GM21447 (cell line): ENCODE measurements around the gene PSMC3.

Experiments
- ATAC-seq: cut with Tn5 transposase; IDR thresholded peaks from one replicate; pipeline ENCODE4 v1.9.1; 2021; ENCODE audit not compliant: unreplicated experiment

Gene PSMC3

DNA sequence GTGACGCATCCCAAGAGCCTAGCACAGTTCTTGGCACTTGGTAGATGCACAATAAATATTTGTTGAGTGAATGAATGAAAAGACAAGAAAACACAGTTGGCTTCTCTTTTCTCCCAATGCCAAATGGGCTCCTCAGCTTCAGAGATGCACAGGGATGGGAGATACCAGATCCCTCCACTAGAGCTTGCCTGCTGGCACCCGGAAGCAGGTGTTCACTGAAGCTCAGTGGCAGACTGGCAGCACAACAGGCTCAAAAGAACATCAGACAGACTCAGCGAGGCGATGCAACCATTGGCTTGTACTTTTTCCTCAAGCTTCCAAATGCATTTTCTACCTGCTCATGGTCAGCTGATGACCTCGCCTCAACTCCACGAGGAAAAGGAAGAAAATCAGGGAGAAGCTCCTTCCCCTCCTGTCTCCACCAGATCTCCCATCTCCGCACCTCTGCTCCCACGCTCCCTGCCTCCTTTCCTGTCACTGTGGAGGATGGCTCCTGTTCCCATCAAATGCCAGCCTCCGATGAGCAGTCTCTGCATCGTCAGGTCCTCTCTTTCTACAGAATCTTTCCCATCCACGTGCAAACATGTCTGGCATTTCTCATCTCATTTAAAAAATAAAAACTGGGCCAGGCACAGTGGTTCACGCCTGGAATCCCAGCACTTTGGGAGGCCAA, 16.9 kb upstream of the PSMC3 start:
- ATAC-seq, result no peak

GRCh38 chr11:47442514-47442913, 16.3 kb upstream of the PSMC3 start:
- ATAC-seq, result no peak

- ATAC-seq, result no peak
Observed at GRCh38 chr11:47441421-47441820, 15.2 kb upstream of the PSMC3 start.

DNA sequence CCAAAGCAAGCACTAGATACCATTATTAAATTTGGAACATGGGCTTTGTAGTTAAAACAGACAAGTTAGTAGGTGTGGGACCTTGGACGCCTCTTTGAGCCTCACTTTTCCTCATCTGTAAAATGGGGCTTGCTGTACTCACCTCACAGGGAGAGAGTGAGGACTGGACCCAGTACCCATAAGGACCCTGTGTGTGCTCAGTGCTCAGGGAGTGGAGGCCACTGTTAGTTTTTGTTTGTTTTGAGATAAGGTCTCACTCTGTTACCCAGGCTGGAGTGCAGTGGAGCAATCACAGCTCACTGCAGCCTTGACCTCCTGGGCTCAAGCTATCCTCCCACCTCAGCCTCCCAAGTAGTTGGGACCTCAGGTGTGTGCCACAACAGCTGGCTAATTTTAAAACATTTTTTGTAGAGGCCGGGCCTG, 13.8 kb upstream of the PSMC3 start:
- ATAC-seq, result no peak

DNA sequence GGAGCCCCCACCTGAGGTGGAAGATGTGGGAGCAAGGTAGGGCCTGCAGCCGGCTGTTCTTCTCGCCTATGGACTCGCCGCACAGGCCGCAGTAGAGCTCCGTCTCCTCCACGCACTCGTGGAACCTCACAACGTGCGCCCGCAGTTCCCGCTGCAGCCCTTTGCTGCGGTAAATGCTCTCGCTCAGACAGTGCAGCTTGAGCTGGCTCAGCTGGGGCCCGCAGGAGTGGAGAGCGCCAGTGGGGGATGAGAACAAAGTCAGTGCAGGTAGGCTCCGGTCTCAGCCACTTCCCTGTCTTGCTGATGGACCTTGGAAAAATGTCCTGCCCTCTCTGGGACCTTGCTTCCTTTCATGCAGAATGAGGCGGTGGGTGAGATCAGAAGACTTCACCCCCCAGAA, 12.5 kb upstream of the PSMC3 start:
- no peak for ATAC-seq

GRCh38 chr11:47437746-47438418, 11.6 kb upstream of the PSMC3 start:
- ATAC-seq, result no peak

- ATAC-seq, result no peak
Observed at GRCh38 chr11:47437218-47437745, 11.0 kb upstream of the PSMC3 start.

DNA sequence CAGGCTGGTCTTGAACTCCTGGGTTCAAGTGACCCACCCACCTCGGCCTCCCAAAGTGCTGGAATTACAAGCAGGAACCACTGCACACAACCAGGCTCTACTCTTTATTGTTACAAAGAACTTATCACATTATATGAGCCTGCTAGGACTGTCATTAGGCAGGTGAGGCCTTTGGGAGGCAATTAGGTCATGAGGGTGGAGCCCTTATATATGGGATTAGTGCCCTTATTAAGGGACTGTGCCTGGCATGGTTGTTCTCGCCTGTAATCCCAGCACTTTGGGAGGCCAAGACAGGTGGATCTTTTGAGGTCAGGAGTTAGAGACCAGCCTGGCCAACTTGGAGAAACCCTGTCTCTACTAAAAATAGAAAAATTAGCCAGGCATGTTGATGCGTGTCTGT, 10.5 kb upstream of the PSMC3 start:
- no peak for ATAC-seq

- ATAC-seq, result no peak
Observed at GRCh38 chr11:47435687-47436086, 9.4 kb upstream of the PSMC3 start.

GRCh38 chr11:47434011-47434786, 8.0 kb upstream of the PSMC3 start:
- no peak for ATAC-seq

- no peak for ATAC-seq
Observed at GRCh38 chr11:47433157-47433556, 6.9 kb upstream of the PSMC3 start.

DNA sequence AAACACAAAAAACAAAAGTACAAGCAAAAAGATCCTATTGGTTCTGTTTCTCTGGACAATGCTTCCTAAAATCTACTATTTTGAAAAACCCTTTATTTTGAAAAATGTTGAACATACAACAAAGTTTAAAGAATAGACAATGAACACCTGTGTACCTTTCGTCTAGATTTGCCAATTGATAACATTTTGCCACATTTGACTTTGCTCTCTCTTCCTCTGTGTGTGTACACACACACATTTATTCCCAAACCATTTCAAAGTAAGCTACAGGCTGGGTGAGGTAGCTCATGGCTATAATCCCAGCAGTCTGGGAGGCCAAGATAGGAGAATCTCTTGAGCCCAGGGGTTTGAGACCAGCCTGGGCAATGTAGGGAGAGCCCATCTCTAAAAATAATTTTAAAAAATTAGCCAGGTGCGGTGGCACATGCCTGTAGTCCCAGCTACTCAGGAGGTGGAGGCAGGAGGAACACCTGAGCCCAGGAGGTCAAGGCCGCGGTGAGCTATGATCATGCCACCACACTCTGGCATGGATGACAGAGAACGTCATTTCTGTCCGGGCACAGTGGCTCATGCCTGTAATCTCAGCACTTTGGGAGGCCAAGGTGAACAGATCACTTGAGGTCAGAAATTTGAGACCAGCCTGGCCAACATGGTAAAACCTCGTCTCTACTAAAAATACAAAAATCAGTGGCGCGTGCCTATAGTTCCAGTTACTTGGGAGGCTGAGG, 5.3 kb upstream of the PSMC3 start:
- ATAC-seq, result no peak

GRCh38 chr11:47430524-47430923, 4.3 kb upstream of the PSMC3 start:
- no peak for ATAC-seq

DNA sequence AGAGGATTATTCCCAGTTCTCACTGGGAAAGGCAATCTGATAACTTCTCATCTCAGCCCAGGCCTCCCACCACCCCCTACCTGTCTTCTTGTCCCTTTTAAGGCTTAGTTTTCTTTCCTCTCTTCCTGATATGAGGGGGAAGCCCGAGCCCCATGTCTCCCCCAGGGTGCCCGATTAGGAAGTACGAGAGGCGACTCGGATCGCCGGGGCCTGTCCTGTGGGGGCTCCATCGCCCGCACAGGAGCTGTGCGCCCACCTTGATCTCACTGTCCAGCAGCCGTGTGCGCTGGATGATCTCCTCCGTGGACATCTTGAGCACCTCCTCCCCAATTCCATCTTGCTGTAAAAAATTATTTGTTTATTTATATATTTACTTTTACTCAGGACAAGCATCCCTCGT, 628 bp downstream of the PSMC3 start:
- ATAC-seq, result no peak

GRCh38 chr11:47418454-47419259, 7.6 kb downstream of the PSMC3 start:
- no peak for ATAC-seq

- ATAC-seq, result no peak
Observed at GRCh38 chr11:47417712-47418111, 8.5 kb downstream of the PSMC3 start.

GRCh38 chr11:47415949-47416472, 10.2 kb downstream of the PSMC3 start:
- no peak for ATAC-seq

DNA sequence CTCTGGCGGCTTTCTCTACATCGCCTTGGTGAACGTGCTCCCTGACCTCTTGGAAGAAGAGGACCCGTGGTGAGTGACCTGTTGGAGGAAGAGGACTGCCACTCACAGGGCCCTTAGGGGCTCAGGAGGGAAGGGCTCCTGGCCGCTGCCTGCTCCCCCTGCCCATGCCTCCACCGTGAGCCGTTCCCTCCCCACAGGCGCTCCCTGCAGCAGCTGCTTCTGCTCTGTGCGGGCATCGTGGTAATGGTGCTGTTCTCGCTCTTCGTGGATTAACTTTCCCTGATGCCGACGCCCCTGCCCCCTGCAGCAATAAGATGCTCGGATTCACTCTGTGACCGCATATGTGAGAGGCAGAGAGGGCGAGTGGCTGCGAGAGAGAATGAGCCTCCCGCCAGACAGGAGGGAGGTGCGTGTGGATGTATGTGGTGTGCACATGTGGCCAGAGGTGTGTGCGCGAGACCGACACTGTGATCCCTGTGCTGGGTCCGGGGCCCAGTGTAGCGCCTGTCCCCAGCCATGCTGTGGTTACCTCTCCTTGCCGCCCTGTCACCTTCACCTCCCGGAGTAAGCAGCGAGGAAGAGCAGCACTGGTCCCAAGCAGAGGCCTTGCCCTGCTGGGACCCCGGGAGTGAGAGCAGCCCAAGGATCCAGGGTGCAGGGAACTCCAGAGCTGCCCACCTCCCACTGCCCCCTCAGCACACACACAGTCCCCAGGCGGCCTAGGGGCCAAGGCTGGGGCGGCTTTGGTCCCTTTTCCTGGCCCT, 11.0 kb downstream of the PSMC3 start:
- ATAC-seq, result no peak

DNA sequence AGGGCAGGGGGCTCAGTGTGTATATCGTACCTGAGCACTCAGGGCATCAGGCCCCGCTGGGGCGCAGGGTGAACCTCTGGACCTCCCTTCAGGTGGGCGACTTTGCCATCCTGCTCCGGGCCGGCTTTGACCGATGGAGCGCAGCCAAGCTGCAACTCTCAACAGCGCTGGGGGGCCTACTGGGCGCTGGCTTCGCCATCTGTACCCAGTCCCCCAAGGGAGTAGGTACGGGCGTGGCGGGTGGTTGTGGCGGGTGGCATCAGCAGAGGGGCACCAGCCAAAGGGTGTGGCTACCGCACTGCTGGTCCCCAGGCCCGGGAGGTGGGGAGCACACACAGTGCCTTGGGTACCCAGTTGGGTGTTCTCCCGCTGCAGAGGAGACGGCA, 11.6 kb downstream of the PSMC3 start:
- ATAC-seq, result no peak
